ENCODE measurements around the gene NAGS. TPM values are rescaled to one million over a fixed set of nuclear protein-coding genes. Genes with fewer than 3 reads are reported as not detected.

NAGS gene
- polyA plus RNA-seq, 2 of the 4 experiments (the other 2 are of a cell fraction): 0.66 to 0.88 TPM

- H3K4me2 ChIP-seq: no peak overlapping the region
- H3K4me3 ChIP-seq: no peak overlapping the region
- no peak overlapping the region for H3K27ac ChIP-seq
- ChIA-PET CTCF (interaction anchor here (0.6 to 3.7 kb wide), 8 partner anchors 16 to 207 kb away, joined by 3 to 21 read pairs (median 4); no protein-coding TSS in a partner anchor), POLR2A (interaction anchor here (1.0 kb wide), 1 partner anchor 59 kb away, joined by 4 read pairs; no protein-coding TSS in a partner anchor)
- H3K9me3 ChIP-seq: no peaks in the 10 kb centered on the region
- peaks cover 11% of the 10 kb centered on the region for H3K4me1 ChIP-seq
- DNase-seq (ENCODE audit: low read depth in 1 of 2, low spot score in 1 of 2): no peak
- ATAC-seq: no peak
- WGBS (ENCODE audit: missing lambda C conversion rate): 62% methylated on average over 4 of the region's 4 CpGs
- TF ChIP-seq, protein P1, sequence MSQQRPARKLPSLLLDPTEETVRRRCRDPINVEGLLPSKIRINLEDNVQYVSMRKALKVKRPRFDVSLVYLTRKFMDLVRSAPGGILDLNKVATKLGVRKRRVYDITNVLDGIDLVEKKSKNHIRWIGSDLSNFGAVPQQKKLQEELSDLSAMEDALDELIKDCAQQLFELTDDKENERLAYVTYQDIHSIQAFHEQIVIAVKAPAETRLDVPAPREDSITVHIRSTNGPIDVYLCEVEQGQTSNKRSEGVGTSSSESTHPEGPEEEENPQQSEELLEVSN (IDR thresholded peaks at IDR 0.05; ENCODE audit: borderline replicate concordance, low read depth): no peak
- TF ChIP-seq ZNF302 (CRISPR knock-in tag; IDR thresholded peaks at IDR 0.05): no peak
- TF ChIP-seq CBX2 (IDR thresholded peaks at IDR 0.05; ENCODE audit: borderline replicate concordance, low read depth): no peak
- TF ChIP-seq ZC3H11A (IDR thresholded peaks at IDR 0.05): no peak
- TF ChIP-seq HES2 (IDR thresholded peaks at IDR 0.05): no peak
- TF ChIP-seq CHD4 (IDR thresholded peaks at IDR 0.05; ENCODE audit: borderline replicate concordance): no peak
- no peak for FAIRE-seq
Observed at GRCh38 chr17:44010966-44011647, 6.7 kb downstream of the NAGS start.

- no peak overlapping the region for H3K4me2 ChIP-seq
- WGBS (ENCODE audit: missing lambda C conversion rate): 93% methylated on average over 9 of the region's 9 CpGs
- no peak overlapping the region for H3K4me3 ChIP-seq
- TF ChIP-seq PHF8 (IDR thresholded peaks at IDR 0.05; ENCODE audit: borderline replicate concordance, low read depth) (no peak), CTCF (IDR thresholded peaks at IDR 0.05) (no peak), TFCP2L1 (CRISPR knock-in tag; IDR thresholded peaks at IDR 0.05) (no peak), ESRRA (IDR thresholded peaks at IDR 0.05; ENCODE audit: borderline replicate concordance, low read length) (no peak), SREBF2 (IDR thresholded peaks at IDR 0.05) (no peak), KDM1A (IDR thresholded peaks at IDR 0.05; ENCODE audit: low read depth) (no peak), NFE2L2 (conservative IDR thresholded peaks at IDR 0.05; ENCODE audit: low read length) (no peak), POLR2A (IDR thresholded peaks at IDR 0.05; ENCODE audit: low read length) (no peak)
- no peak overlapping the region for H3K27ac ChIP-seq
- ATAC-seq (no peak), FAIRE-seq (no peak), DNase-seq (ENCODE audit: low read depth in 1 of 2, low spot score in 1 of 2) (no peak)
- CTCF ChIA-PET: interaction anchor here (1.0 to 3.7 kb wide), 4 partner anchors 16 to 104 kb away, joined by 3 to 21 read pairs (median 12); no protein-coding TSS in a partner anchor
- POLR2A ChIA-PET: interaction anchor here (1.0 kb wide), 1 partner anchor 58 kb away, joined by 4 read pairs; no protein-coding TSS in a partner anchor
- H3K4me1 ChIP-seq: peaks cover 8% of the 10 kb centered on the region
- no peaks in the 10 kb centered on the region for H3K9me3 ChIP-seq
Observed at GRCh38 chr17:44011876-44012275, 7.5 kb downstream of the NAGS start.

DNA sequence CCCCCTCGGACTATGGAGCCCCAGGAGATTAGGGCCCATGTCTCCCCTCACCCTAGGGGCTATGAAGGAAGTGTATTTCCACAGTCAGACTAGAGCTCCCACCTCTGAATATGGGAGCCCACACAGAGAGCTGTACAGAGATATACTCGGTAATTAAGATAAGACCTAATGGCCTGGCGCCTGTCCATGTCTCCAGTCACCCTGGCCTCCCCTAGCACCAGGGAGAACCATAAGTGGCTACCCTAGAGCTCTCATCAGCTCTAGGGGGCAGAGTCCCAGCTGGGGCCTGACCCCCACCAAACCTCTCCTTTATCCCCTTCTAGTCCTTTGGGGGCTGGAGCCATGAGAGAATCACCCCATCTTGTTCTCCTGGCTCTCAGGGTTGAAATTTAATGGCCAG lies 8.0 kb downstream of the NAGS start:
- POLR2A ChIA-PET: interaction anchor here (1.0 kb wide), 1 partner anchor 57 kb away, joined by 4 read pairs; no protein-coding TSS in a partner anchor
- FAIRE-seq (no peak), ATAC-seq (no peak), DNase-seq (ENCODE audit: low read depth in 1 of 2, low spot score in 1 of 2) (no peak)
- Histone ChIP-seq H3K27ac (no peak overlapping the region), H3K9me3 (no peaks in the 10 kb centered on the region), H3K4me1 (peaks cover 6% of the 10 kb centered on the region), H3K4me3 (no peak overlapping the region), H3K4me2 (no peak overlapping the region)
- WGBS (ENCODE audit: missing lambda C conversion rate): 85% methylated on average over 3 of the region's 3 CpGs
- CTCF ChIA-PET: interaction anchor here (2.3 to 3.7 kb wide), 3 partner anchors 17 to 69 kb away, joined by 11 to 21 read pairs (median 13); no protein-coding TSS in a partner anchor
- TF ChIP-seq NPAS2 (CRISPR knock-in tag; IDR thresholded peaks at IDR 0.05; ENCODE audit: borderline replicate concordance) (no peak), ZNF302 (CRISPR knock-in tag; IDR thresholded peaks at IDR 0.05) (no peak), ZC3H11A (IDR thresholded peaks at IDR 0.05) (no peak), MAZ (IDR thresholded peaks at IDR 0.05; ENCODE audit: borderline replicate concordance, low read depth, low read length) (no peak), HES2 (IDR thresholded peaks at IDR 0.05) (no peak), ZSCAN20 (CRISPR knock-in tag; IDR thresholded peaks at IDR 0.05) (no peak), RARB (CRISPR knock-in tag; IDR thresholded peaks at IDR 0.05) (no peak), FOSB (CRISPR knock-in tag; IDR thresholded peaks at IDR 0.05) (no peak), RCOR1 (IDR thresholded peaks at IDR 0.05; ENCODE audit: low read depth, low read length) (no peak), HOXB13 (CRISPR knock-in tag; IDR thresholded peaks at IDR 0.05; ENCODE audit: low read depth) (no peak), CEBPB (IDR thresholded peaks at IDR 0.05) (no peak), FOSL2 (IDR thresholded peaks at IDR 0.05) (no peak), FOSL2 (CRISPR knock-in tag; IDR thresholded peaks at IDR 0.05) (no peak), CHD4 (IDR thresholded peaks at IDR 0.05; ENCODE audit: borderline replicate concordance) (no peak), RNF2 (IDR thresholded peaks at IDR 0.05; ENCODE audit: borderline replicate concordance, low read depth) (no peak), ZFP36 (IDR thresholded peaks at IDR 0.05; ENCODE audit: borderline replicate concordance, partially characterized antibody) (no peak)
- TF ChIP-seq, protein P2, sequence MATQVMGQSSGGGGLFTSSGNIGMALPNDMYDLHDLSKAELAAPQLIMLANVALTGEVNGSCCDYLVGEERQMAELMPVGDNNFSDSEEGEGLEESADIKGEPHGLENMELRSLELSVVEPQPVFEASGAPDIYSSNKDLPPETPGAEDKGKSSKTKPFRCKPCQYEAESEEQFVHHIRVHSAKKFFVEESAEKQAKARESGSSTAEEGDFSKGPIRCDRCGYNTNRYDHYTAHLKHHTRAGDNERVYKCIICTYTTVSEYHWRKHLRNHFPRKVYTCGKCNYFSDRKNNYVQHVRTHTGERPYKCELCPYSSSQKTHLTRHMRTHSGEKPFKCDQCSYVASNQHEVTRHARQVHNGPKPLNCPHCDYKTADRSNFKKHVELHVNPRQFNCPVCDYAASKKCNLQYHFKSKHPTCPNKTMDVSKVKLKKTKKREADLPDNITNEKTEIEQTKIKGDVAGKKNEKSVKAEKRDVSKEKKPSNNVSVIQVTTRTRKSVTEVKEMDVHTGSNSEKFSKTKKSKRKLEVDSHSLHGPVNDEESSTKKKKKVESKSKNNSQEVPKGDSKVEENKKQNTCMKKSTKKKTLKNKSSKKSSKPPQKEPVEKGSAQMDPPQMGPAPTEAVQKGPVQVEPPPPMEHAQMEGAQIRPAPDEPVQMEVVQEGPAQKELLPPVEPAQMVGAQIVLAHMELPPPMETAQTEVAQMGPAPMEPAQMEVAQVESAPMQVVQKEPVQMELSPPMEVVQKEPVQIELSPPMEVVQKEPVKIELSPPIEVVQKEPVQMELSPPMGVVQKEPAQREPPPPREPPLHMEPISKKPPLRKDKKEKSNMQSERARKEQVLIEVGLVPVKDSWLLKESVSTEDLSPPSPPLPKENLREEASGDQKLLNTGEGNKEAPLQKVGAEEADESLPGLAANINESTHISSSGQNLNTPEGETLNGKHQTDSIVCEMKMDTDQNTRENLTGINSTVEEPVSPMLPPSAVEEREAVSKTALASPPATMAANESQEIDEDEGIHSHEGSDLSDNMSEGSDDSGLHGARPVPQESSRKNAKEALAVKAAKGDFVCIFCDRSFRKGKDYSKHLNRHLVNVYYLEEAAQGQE (IDR thresholded peaks at IDR 0.05): no peak
